Stimulated activated CD4-positive, alpha-beta T cell treated with anti-CD3 and anti-CD28 coated beads, TNF-alpha, amount 100 ng/mL, for 24 hours (primary cell): Measurements from ENCODE around the gene VEPH1.
A peak's percentile ranks its signal among the peaks of the same experiment; 100 is the strongest.

Experiments
- DNase-seq, 3 experiments: peaks; one replicate each; pipeline ENCODE4 v3.0.0-alpha.2; 2020; ENCODE audit warnings: low read depth in 3 of 3

Gene VEPH1

GRCh38 chr3:157477441-157477840 is 25.8 kb downstream of the VEPH1 start:
- no peak for DNase-seq

- DNase-seq: no peak
Observed at GRCh38 chr3:157475921-157476414, 27.2 kb downstream of the VEPH1 start.

GRCh38 chr3:157472648-157473047 is 30.6 kb downstream of the VEPH1 start:
- no peak for DNase-seq

GRCh38 chr3:157471064-157471463 is 32.2 kb downstream of the VEPH1 start:
- no peak for DNase-seq

- DNase-seq: no peak
Observed at GRCh38 chr3:157469561-157470294, 33.5 kb downstream of the VEPH1 start.

GRCh38 chr3:157467200-157467599 is 36.0 kb downstream of the VEPH1 start:
- DNase-seq: no peak

GRCh38 chr3:157465741-157466140 is 37.5 kb downstream of the VEPH1 start:
- no peak for DNase-seq

GRCh38 chr3:157464321-157464720 is 38.9 kb downstream of the VEPH1 start:
- DNase-seq: no peak

GRCh38 chr3:157463816-157464215 is 39.4 kb downstream of the VEPH1 start:
- DNase-seq: no peak

- no peak for DNase-seq
Observed at GRCh38 chr3:157460253-157460652, 43.0 kb downstream of the VEPH1 start.

- no peak for DNase-seq
Observed at GRCh38 chr3:157459706-157460105, 43.5 kb downstream of the VEPH1 start.

GRCh38 chr3:157453824-157454223 is 49.4 kb downstream of the VEPH1 start:
- DNase-seq: no peak

GRCh38 chr3:157452097-157452496 is 51.1 kb downstream of the VEPH1 start:
- no peak for DNase-seq

- DNase-seq: no peak
Observed at GRCh38 chr3:157447026-157447694, 56.1 kb downstream of the VEPH1 start.

GRCh38 chr3:157445857-157446256 is 57.4 kb downstream of the VEPH1 start:
- DNase-seq: no peak

GRCh38 chr3:157444797-157445184 is 58.4 kb downstream of the VEPH1 start:
- no peak for DNase-seq

GRCh38 chr3:157443905-157444796 is 59.1 kb downstream of the VEPH1 start:
- no peak for DNase-seq

GRCh38 chr3:157442729-157443128 is 60.5 kb downstream of the VEPH1 start:
- DNase-seq: no peak

GRCh38 chr3:157441102-157441624 is 62.1 kb downstream of the VEPH1 start:
- no peak for DNase-seq

GRCh38 chr3:157438194-157438730 is 65.0 kb downstream of the VEPH1 start:
- no peak for DNase-seq

- peak in 1 of 3 experiments; percentile 21 for DNase-seq
Observed at GRCh38 chr3:157436583-157437291, 66.5 kb downstream of the VEPH1 start, which contains the start of gene PTX3. Gene PTX3 (plus strand): TSS chr3:157436850. CDS start chr3:157436934, 84 bp downstream.
